Hepatocyte (in vitro differentiated cells): ENCODE measurements around the gene KANTR. TPM values are rescaled to one million over a fixed set of nuclear protein-coding genes. Genes with fewer than 3 reads are reported as not detected.

ENCODE experiments used
- DNase-seq: peaks from one replicate; pipeline ENCODE4 v3.0.0-alpha.2; 2016; ENCODE audit warnings: low spot score
- H2AFZ ChIP-seq: fragments of 200-600 bp; sonication (generic); 2 replicates; pipeline ENCODE4 v1.6.0; 2016; ENCODE audit warnings: antibody characterized with exemption, mild to moderate bottlenecking
- H3K27ac ChIP-seq: fragments of 200-600 bp; sonication (generic); 2 replicates; pipeline ENCODE4 v1.5.1; 2016; ENCODE audit warnings: mild to moderate bottlenecking
- H3K27me3 ChIP-seq: fragments of 200-600 bp; sonication (generic); 2 replicates; pipeline ENCODE4 v1.6.1; 2016
- H3K36me3 ChIP-seq: fragments of 200-600 bp; sonication (generic); replicated peaks from 2 replicates; pipeline ENCODE4 v1.5.1; 2016; ENCODE audit warnings: low read depth; ENCODE audit not compliant: insufficient read depth
- H3K4me1 ChIP-seq: fragments of 200-600 bp; sonication (generic); 2 replicates; pipeline ENCODE4 v1.5.1; 2016; ENCODE audit warnings: mild to moderate bottlenecking, moderate library complexity; ENCODE audit not compliant: insufficient read depth
- H3K4me2 ChIP-seq: fragments of 200-600 bp; sonication (generic); 2 replicates; pipeline ENCODE4 v1.6.0; 2016
- H3K4me3 ChIP-seq: fragments of 200-600 bp; sonication (generic); 2 replicates; pipeline ENCODE4 v1.5.1; 2016; ENCODE audit warnings: mild to moderate bottlenecking
- H3K79me2 ChIP-seq: fragments of 200-600 bp; sonication (generic); 2 replicates; pipeline ENCODE4 v1.6.0; 2017; ENCODE audit warnings: mild to moderate bottlenecking
- H3K9me2 ChIP-seq: fragments of 200-600 bp; sonication (generic); replicated peaks from 2 replicates; pipeline ENCODE4 v1.6.0; 2017; ENCODE audit warnings: mild to moderate bottlenecking; ENCODE audit not compliant: insufficient read depth
- H3K9me3 ChIP-seq: fragments of 200-600 bp; sonication (generic); 2 replicates; pipeline ENCODE4 v1.5.1; 2016; ENCODE audit warnings: low read depth, mild to moderate bottlenecking
- H4K20me1 ChIP-seq: fragments of 200-600 bp; sonication (generic); 2 replicates; pipeline ENCODE4 v1.6.0; 2016; ENCODE audit warnings: mild to moderate bottlenecking; ENCODE audit not compliant: insufficient read depth, poor library complexity, severe bottlenecking
- EZH2 ChIP-seq: fragments of 200-600 bp; sonication (generic); IDR thresholded peaks from 2 replicates; pipeline ENCODE4 v1.6.1; 2016; ENCODE audit warnings: antibody characterized with exemption, mild to moderate bottlenecking, borderline replicate concordance
- EZH2phosphoT487 ChIP-seq: fragments of 200-600 bp; sonication (generic); IDR thresholded peaks from one replicate; pipeline ENCODE4 v1.6.1; 2018; ENCODE audit warnings: antibody characterized with exemption, mild to moderate bottlenecking, low read depth, moderate library complexity; ENCODE audit not compliant: unreplicated experiment, severe bottlenecking
- WGBS: methylation state at CpG from one replicate; pipeline ENCODE4 v1.1.6; 2016; ENCODE audit warnings: low lambda C conversion rate; ENCODE audit errors: missing lambda C conversion rate; 5-methylcytosine and 5-hydroxymethylcytosine counted together
- polyA plus RNA-seq: library from polyadenylated mRNA; unstranded; fragments of >200 nt; fragmentation: Nextera tagmentation; extraction: Ambion mirVana; gene quantifications from 2 replicates; pipeline ENCODE4 v1.2.1, GENCODE V29; 2016
- total RNA-seq: library from RNA; depleted of rRNA; stranded (reverse); fragments of >200 nt; gene quantifications from 2 replicates; pipeline ENCODE4 v1.2.3, GENCODE V29; 2014
- TF ChIP-seq, protein P1 (sequence below): fragments of 200-600 bp; sonication (generic); IDR thresholded peaks from 2 replicates; pipeline ENCODE4 v1.5.1; 2016; ENCODE audit warnings: antibody characterized with exemption, mild to moderate bottlenecking; ENCODE audit not compliant: poor library complexity

KANTR gene
- total and polyA plus RNA-seq, 2 experiments from 2014 or later: 4.0 to 12.5 TPM

DNA sequence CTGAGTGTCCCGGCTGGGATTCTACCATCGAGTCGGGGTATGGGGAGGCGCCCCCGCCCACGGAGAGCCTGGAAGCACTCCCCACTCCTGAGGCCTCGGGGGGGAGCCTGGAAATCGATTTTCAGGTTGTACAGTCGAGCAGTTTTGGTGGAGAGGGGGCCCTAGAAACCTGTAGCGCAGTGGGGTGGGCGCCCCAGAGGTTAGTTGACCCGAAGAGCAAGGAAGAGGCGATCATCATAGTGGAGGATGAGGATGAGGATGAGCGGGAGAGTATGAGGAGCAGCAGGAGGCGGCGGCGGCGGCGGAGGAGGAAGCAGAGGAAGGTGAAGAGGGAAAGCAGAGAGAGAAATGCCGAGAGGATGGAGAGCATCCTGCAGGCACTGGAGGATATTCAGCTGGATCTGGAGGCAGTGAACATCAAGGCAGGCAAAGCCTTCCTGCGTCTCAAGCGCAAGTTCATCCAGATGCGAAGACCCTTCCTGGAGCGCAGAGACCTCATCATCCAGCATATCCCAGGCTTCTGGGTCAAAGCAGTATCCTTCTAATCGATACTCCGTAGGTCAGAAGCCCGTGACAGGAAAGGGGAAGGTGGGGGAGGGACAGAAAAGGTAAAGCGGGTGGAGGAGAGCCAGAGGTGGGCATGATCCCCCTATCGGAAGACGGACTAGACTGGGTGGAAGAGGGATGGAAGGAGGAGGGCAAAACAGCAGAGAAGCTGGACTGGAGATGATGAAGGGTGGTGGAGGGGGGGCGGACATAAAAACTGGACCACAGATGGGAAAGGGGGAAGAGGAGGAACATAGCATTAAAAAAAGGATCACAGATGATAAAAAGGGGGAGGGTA, 10.9 kb upstream of the KANTR start:
- H3K9me3 ChIP-seq: no peaks in the 10 kb centered on the region
- H3K27me3 ChIP-seq: no peaks in the 10 kb centered on the region
- peaks cover 16% of the 10 kb centered on the region for H4K20me1 ChIP-seq
- no peak for DNase-seq
- no peaks in the 10 kb centered on the region for H3K36me3 ChIP-seq
- H3K4me3 ChIP-seq: peak overlapping the region; percentile 53
- peak overlapping the region; percentile 83 for H3K27ac ChIP-seq
- no peak overlapping the region for H2AFZ ChIP-seq
- WGBS: 41% methylated on average over 29 of the region's 31 CpGs
- H3K9me2 ChIP-seq: no peaks in the 10 kb centered on the region
- peaks cover 19% of the 10 kb centered on the region for H3K79me2 ChIP-seq
- TF ChIP-seq EZH2phosphoT487 (no peak), EZH2 (no peak)
- TF ChIP-seq, protein P1, sequence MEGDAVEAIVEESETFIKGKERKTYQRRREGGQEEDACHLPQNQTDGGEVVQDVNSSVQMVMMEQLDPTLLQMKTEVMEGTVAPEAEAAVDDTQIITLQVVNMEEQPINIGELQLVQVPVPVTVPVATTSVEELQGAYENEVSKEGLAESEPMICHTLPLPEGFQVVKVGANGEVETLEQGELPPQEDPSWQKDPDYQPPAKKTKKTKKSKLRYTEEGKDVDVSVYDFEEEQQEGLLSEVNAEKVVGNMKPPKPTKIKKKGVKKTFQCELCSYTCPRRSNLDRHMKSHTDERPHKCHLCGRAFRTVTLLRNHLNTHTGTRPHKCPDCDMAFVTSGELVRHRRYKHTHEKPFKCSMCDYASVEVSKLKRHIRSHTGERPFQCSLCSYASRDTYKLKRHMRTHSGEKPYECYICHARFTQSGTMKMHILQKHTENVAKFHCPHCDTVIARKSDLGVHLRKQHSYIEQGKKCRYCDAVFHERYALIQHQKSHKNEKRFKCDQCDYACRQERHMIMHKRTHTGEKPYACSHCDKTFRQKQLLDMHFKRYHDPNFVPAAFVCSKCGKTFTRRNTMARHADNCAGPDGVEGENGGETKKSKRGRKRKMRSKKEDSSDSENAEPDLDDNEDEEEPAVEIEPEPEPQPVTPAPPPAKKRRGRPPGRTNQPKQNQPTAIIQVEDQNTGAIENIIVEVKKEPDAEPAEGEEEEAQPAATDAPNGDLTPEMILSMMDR: no peak
- no peaks in the 10 kb centered on the region for H3K4me1 ChIP-seq
- H3K4me2 ChIP-seq: peak overlapping the region; percentile 81

DNA sequence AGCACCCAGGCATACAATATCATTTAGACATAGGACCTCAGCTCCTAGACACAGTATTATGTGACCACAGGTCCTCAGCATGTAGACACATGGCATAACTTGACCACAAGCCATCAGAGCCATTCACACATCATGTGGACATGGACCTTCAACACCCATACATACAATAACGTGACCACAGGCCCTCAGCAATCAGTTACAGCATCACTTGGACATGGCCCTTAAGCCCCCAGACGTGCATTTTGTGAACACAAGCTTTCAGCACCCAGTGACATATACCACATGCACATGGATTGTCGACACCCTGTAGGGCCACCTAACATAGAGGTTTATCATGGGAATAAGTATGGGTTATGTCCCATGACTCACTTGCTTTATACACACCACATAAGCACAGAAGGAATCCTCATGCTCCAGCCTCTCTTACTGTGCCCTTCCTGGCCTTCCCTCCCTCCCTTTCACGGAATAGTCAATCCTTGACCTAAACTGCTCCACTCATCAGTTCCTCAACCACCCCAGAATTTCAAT, 9.8 kb upstream of the KANTR start:
- no peaks in the 10 kb centered on the region for H3K9me2 ChIP-seq
- no peaks in the 10 kb centered on the region for H3K36me3 ChIP-seq
- H3K9me3 ChIP-seq: no peaks in the 10 kb centered on the region
- H4K20me1 ChIP-seq: peaks cover 16% of the 10 kb centered on the region
- TF ChIP-seq EZH2 (no peak), EZH2phosphoT487 (no peak)
- TF ChIP-seq, protein P1: no peak
- H2AFZ ChIP-seq: no peak overlapping the region
- WGBS: 64% methylated on average over 4 of the region's 4 CpGs
- no peak overlapping the region for H3K27ac ChIP-seq
- H3K79me2 ChIP-seq: peaks cover 19% of the 10 kb centered on the region
- no peak for DNase-seq
- H3K4me1 ChIP-seq: no peaks in the 10 kb centered on the region
- no peaks in the 10 kb centered on the region for H3K27me3 ChIP-seq
- H3K4me3 ChIP-seq: no peak overlapping the region
- peak overlapping the region; percentile 81 for H3K4me2 ChIP-seq

DNA sequence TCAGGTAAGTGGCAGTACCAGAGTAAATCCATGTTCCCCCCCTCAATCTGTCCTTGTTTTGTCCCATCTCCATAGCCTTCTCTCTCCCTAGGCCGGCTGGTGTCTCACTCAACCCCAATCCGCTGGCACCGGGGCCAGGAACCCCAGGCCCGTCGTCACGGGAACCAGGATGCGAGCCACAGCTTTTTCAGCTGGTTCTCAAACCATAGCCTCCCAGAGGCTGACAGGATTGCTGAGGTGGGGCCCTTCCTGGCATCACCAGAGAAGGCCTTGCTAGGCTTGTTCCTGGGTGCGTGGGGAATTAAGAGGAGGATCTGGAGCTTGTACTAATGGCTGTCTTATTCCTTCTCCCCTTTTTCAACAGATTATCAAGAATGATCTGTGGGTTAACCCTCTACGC, 9.1 kb upstream of the KANTR start:
- Histone ChIP-seq H3K4me1 (no peaks in the 10 kb centered on the region), H3K27me3 (no peaks in the 10 kb centered on the region), H3K4me2 (peak overlapping the region; percentile 20), H3K4me3 (no peak overlapping the region), H3K36me3 (no peaks in the 10 kb centered on the region), H3K9me3 (no peaks in the 10 kb centered on the region), H3K79me2 (peaks cover 19% of the 10 kb centered on the region), H3K27ac (no peak overlapping the region), H3K9me2 (no peaks in the 10 kb centered on the region), H2AFZ (no peak overlapping the region), H4K20me1 (peaks cover 16% of the 10 kb centered on the region)
- no peak for DNase-seq
- 91% methylated on average over 9 of the region's 9 CpGs for WGBS
- TF ChIP-seq, protein P1: no peak
- TF ChIP-seq EZH2phosphoT487 (no peak), EZH2 (no peak)
